T47D (cell line): ENCODE results near the gene AQP2.

Experiments
- DNase-seq, 2 experiments: peaks; one replicate each; pipeline versions ENCODE4 v3.0.0 to v3.0.0-alpha.2; 2011 to 2012; ENCODE audit warnings: low read depth in 1 of 2, low spot score in 1 of 2
- JUND ChIP-seq: IDR thresholded peaks from 2 replicates; pipeline ENCODE4 v1.6.1; 2012; ENCODE audit warnings: low read depth
- in situ Hi-C: cut with HindIII; loops from 2 replicates; pipeline ENCODE4 v1.10.0; 2016; ENCODE audit warnings: low sequenced_read_pairs, low pct_unique_long_range_greater_than_20kb

The AQP2 gene

DNA sequence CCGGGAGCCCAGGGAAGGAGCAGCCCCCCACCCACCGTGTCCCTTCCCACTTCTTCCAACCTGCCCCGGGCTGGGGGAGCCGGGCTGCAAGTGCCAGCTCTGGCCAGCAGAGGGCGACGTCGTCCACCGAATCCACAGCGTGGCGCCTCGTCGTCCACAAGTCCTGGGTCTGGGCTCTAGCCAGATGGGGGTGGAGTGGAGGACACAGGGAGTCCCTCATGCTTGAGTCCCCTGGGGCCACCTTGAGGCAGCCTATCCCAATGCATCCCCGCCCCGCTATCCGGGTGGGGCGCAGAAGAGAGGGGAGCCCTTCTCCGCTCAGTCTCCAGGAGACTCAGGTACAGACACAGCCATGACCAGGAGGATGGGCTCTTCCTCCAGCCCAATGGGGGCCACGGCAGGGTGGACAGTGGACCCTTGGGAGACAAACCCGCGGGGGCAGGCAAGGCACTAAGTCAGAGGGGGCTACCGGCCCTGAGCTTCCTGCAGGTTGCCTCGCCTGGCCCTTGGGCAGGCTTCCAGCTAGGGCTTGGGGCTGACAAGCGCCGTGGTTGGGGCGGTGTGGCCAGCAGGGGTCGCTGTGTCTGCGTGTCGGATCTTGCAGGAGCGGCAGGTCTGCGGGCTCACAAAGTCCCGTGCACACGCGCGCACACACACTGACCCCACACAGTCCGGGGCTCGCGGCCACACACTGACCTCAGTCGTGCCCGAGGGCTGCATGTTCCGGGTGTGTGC is 16.7 kb downstream of the AQP2 start:
- no peak for TF ChIP-seq JUND
- in situ Hi-C loops = no loop called here
- peak; percentile 95 to 99 for DNase-seq

DNA sequence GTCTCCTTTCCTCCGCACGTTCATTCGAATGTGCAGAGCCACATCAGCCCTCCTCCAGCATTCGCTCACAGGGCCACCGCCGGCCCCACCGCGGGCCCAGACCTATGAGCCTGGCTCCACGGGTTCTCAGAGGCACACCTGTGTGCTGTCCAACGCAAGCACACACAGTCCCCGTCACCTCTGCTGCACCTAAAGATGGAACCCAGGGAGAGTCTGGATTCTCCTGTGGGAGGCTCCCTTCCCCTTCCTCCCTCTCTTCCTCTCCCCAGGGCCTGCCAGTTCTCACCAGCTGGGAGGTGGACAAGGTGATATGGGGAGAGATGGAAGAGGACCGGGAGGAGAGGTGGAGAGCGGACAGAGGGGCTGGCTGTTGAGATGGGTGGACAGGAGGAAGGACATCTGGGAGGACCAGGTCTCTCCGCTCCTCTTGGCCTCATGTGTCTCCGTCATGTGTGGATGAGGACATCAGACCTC is 17.3 kb downstream of the AQP2 start:
- in situ Hi-C loops = no loop called here
- no peak for DNase-seq
- TF ChIP-seq JUND = no peak

DNA sequence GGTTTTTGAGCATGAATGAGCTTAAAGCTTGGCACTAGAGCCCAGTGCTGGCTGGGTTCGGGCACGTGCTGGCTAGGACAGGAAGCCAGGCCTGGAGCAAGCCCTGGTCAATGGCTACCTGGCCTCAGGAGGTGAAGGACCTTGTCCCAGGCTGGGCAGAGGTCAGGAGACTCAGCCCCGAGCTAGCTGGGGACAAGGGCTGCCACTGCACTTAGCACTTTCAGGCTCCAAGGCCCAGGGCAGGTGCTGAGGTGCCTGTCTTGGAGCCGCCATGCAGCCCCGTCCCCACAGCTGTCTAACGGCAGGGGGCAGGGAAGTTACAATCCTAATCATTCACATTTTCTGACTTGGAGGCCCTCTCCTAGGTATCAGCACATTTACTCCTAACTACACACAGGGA is 17.9 kb downstream of the AQP2 start:
- no peak for TF ChIP-seq JUND
- in situ Hi-C loops = no loop called here
- no peak for DNase-seq

DNA sequence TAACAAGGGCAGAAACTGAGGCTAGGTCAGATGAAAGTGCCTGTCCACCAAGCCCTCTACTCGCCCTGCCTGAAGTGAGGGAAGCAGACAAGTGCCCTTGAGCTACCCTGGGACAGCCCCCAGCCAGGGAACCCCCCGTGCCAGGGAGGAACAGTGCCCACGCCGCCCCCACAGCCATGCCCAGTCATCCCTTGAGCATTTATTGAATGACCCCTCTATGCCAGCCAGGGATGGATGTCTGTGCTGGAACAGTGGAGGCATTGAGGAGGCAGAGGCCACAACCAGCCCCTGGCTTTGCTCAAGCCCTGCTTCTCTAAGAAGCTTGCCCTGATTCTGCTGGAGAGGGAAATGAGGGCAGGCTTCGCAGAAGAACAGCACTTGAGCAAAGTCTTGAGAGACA is 18.5 kb downstream of the AQP2 start:
- in situ Hi-C loops = no loop called here
- DNase-seq = no peak
- TF ChIP-seq JUND = no peak

DNA sequence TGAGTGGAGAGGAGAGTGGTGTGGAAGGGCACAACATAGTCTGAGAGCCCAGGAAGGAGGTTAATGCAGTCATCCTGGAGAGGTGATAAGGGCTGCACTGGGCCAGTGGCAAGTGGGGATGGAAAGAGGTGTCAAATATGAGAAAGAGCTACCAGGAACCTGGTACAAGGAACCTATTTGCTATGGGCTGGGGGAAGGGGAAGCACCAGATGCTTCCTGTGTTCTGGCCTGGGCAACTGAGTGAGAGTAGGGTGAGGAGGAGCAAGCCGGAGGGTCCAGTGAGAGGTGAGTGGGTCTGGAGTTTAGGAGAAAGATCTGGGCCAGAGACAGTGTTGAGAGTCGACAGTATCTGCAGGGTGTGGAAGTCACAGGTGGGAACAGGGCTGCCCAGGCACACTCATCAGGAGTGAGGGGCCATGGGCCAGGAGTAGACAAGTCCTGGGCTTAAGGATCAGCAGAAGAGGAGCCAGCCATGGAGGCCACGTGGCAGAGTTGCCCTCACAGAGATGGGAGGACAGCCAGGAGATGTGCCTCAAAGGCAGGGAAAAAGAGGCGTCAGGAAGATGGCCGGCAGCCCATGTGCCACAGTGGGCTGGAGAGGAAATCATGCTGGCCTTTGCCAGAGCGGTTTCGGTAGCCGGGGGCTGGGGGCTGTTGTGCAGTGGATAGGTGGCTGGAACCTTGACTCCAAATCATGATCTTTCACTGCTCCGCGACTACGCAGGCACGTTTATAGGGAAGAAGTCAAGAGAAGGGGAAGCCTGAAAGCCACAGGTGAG is 19.3 kb downstream of the AQP2 start:
- in situ Hi-C loops = no loop called here
- no peak for TF ChIP-seq JUND
- DNase-seq = no peak

DNA sequence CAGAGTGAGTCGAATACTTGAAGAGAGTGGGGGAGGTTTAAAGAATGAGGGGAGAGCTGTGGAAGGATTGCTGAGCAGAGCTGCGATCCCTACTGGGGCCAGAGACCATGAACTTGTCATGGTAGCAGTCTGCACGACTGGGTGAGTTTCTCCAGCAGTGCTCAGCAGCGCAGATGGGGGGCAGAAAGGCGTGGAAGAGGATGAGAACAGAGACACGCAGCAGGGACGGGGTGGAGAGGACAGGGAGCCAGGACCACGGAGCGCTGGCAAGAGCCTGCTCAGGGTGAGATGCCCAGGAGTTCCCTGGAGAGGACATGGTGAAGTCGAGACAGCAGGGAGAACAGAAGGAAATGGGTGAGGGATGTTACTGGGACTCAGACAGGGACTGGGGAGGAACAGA is 20.1 kb downstream of the AQP2 start:
- no peak for TF ChIP-seq JUND
- DNase-seq = no peak
- in situ Hi-C loops = no loop called here

DNA sequence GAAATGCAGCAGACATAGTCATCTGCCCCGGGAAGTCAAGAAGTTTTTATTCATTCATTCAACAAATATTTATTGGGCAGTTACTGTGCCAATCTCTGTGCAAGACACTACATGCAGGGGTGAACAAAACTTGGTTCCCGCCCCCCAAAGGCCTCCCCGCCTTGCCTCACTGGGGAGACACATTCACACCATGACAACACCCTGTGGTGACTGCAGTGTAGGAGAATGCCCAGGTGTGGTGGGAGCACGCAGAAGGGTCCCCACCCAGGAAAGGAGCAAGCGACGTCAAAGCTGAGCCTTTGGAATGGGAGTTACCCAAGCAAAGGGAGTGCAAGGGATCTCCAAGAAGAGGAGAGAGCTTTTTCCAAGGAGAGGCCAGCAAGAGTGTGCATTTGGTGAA is 20.6 kb downstream of the AQP2 start:
- DNase-seq = no peak
- no peak for TF ChIP-seq JUND
- in situ Hi-C loops = no loop called here

DNA sequence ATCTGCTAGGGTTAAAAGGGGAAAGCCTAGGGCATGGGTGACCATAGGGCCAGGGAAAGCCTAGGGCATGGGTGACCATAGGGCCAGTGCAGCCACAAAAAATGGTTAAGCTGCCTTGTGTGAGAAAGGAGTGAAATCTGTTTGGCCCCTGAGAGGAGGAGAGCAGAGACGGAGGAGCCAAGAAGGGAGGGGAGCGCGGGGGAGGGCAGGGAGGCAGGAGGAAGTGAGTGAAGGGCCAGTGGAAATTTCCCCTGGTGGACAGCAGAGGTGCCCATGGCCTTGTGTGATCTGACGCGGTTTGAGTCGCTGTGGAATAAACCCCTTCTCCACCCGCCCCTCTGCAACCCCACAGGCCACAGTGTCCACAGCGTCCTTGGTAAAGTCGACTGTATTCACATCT is 21.6 kb downstream of the AQP2 start:
- no peak for DNase-seq
- in situ Hi-C loops = no loop called here
- TF ChIP-seq JUND = no peak

DNA sequence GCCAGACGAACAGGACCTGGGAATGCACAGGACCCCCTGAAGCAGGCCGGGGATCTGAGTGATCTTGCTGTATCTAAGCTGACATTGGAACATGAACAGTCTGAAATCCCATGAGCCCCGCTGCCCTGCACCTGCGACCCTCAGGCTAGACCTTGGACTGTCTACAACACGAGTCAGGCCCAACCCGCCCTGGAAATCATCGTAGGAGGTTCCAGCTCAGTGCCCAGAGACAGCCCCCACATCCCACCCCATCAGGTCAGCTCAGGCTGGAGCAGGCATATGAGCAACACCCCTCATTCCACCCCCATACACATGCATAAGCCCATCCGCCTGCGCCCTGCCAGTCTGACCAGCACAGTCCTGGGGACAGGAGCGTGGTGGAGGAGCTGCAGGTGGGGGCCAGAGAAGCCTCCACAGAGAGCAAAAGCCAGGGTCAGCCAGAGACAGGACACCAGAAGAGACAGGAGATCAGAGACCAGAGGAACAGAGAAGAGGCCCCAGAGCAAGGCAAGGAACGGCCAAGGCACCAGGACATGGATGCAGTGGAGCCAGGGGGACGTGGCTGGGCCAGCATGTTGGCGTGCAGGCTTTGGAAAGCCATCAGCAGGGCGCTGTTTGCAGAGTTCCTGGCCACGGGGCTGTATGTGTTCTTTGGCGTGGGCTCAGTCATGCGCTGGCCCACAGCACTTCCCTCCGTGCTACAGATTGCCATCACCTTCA is 22.3 kb downstream of the AQP2 start, which contains the start of gene AQP6:
Gene AQP6 (plus strand): TSS at position 307 of the 720 bp plus-strand sequence. CDS start 227 bp downstream, at position 534.
- TF ChIP-seq JUND = no peak
- in situ Hi-C loops = no loop called here
- DNase-seq = no peak

DNA sequence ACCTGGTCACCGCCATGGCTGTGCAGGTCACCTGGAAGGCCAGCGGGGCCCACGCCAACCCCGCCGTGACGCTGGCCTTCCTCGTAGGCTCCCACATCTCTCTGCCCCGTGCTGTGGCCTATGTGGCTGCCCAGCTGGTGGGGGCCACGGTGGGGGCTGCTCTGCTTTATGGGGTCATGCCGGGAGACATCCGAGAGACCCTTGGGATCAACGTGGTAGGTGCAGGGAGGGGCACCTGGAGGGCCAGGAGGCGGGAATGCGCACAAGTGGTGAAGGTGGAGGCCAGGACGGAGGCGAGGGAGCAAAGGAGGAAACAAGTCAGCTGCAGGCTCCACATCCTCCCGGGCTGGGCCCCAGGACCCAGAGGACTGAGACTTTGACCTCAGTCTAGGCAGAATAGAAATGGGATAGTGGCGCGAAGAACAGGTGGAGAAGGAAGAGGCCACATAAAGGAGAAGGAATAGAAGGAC is 22.9 kb downstream of the AQP2 start:
- DNase-seq = no peak
- in situ Hi-C loops = no loop called here
- no peak for TF ChIP-seq JUND

DNA sequence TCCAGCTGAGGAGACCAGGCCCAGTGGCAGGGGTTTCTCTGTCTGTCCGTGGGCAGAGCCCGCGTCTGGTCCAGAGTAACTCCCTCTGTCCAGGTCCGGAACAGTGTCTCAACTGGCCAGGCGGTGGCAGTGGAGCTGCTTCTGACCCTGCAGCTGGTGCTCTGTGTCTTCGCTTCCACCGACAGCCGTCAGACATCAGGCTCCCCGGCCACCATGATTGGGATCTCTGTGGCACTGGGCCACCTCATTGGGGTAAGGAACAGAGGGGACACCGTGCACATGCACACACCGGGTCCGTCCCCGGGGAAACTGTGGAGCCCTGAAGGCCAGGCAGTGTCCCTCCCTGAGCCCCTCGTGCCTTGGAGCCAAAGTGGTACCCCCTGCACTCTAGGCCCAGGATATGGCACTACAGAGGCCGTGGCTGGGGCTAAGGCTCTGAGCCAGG is 23.7 kb downstream of the AQP2 start:
- in situ Hi-C loops = no loop called here
- no peak for TF ChIP-seq JUND

DNA sequence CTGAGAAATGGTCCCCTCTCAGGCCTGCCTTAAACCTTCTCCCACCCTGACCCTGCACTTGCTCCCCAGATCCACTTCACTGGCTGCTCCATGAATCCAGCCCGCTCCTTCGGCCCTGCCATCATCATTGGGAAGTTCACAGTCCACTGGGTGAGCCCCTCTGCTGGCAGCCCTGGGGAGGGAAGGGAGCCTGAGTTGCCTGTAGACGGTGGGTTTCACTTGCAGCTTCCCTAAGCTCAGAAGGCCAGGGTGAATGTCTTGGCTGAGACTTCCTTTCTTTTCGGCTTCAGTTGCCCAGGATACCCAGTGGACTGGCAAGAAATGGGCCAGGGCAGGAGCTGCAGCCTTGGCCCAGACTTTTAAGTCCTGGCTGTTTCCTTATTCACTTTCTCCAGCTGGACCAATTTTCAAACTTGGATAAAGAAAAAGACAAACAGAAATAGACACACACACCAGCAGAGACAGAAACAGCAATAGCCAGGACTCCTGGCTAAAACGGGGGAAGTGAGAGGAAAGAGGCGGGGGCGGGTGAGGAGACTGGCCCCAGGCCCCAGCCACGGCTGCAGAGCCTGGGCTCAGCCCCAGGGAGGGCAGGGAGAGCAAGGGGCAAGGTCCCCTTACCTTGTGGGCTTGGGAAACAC is 24.3 kb downstream of the AQP2 start:
- in situ Hi-C loops = no loop called here
- no peak for DNase-seq
- no peak for TF ChIP-seq JUND

More for the DNA sequence above, 23.7 kb downstream of the AQP2 start:
- DNase-seq = peak in 1 of 2 experiments; percentile 81
